Amniotic stem cell (primary cell): ENCODE data around the gene ZFAND3.

ENCODE experiments used
- DNase-seq: peaks from one replicate; lab custom pipeline; 2025; lab: John Stamatoyannopoulos, UW

Gene ZFAND3

GRCh38 chr6:37894585-37894984 is 75.1 kb downstream of the ZFAND3 start:
- DNase-seq: no peak

DNA sequence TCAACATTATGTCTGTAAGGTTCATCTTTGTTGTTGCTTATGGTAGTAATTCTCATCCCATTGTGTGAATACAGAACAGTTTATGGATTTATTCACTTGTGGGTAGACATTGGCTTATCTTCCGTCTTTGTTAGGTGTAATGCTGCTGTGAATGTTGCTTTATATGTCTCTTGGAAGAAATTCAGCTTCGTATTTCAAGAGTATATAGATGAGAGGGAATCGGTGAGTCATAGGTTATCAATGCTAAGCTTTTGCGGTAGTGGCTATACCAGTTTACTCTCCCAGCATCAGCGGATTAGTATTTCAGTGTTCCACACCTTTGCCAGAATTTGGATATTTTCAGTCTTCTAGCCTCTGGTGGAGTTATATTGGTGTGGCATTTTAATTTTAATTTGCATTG is 77.8 kb downstream of the ZFAND3 start:
- DNase-seq: no peak

- no peak for DNase-seq
Measured at GRCh38 chr6:37897818-37898515, 78.4 kb downstream of the ZFAND3 start.

- DNase-seq: no peak
Measured at GRCh38 chr6:37903351-37904340, 84.1 kb downstream of the ZFAND3 start.

DNA sequence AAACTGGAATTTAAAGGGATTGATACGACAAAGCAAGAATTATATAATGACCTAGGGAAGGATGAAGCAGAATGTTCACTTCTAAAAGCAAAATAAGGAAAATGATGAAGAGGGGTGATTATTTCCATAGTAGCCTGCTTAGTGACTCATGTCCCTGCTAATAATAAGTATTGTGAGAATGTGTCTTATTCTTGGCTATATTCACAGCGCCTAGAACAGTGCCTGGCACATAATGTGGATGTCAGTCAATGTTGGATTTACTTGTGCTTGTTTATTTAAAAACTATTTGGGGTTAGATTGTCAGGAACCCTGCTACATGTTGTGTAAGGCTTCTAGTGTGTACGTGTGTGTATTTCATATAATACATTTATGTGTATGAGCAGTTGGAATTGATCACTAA is 85.1 kb downstream of the ZFAND3 start:
- no peak for DNase-seq

- DNase-seq: no peak
Measured at GRCh38 chr6:37906121-37906520, 86.6 kb downstream of the ZFAND3 start.

DNA sequence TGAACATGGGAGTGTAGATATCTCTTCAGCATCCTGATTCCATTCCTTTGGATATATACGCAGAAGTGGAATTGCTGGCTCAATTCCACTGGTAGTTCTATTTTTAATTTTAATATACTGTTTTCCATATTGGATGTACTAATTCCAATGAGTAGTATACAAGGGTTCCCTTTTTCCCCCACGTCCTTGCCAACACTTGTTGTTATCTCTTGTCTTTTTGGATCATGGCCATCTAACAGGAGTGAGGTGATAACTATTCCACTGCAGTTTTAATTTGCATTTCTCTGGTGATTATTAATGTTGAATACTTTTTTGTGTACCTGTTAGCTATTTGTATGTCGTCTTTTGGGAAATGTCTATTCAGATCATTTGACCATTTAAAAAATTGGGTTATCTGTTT is 91.5 kb downstream of the ZFAND3 start:
- no peak for DNase-seq

DNA sequence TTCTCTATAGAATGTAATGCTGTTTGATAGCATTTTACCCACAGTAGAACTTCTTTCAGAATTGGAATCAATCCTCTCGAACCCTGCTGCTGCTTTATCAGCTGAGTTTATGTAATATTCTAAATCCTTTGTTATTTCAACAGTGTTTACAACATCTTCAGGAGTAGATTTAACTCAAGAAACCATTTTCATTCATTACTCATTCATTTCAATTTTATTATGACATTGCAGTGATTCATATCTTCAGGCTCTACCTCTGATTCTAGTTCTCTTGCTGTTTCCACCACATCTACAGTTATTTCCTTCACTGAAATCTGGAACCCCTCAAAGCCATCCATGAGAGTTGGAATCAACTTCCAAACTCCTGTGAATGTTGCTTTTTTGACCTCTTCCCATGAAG is 93.7 kb downstream of the ZFAND3 start:
- no peak for DNase-seq

GRCh38 chr6:37915463-37915862 is 95.9 kb downstream of the ZFAND3 start:
- no peak for DNase-seq

GRCh38 chr6:37916149-37916548 is 96.6 kb downstream of the ZFAND3 start:
- no peak for DNase-seq

DNA sequence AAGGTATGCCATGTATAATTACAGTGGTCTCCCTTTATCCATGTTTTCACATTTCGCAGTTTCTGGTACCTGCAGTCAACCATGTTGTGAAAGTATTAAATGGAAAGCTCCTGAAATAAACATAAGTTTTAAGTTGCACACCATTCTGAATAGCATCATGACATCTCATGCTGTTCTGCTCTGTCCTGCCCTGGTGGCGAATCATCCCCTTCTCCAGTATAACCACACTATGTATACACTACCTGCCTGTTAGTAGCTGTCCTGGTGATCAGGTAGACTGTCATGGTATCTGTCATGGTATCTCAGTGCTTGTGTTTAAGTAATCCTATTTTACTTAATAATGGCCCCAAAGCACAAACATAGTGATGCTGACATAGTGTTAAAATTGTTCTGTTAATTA is 97.1 kb downstream of the ZFAND3 start:
- DNase-seq: no peak

DNA sequence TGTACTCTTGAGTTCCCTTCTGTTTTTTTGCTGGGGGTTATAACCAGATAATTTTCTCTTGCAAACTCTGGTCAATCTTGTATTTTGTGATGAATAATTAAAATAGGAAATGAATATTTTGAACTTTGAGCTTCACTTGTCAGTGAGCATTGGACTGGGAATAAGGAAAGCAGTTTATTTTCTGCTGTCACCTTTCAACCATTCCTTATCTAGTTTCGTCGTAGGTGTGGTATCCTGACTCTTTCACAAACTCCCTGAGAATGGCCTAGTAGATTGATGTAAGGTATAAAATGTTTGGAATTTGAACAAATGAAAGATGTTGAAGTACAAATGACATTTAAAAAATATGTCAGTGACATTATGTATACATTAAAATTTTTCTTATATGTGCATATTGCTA is 98.0 kb downstream of the ZFAND3 start:
- DNase-seq: no peak

DNA sequence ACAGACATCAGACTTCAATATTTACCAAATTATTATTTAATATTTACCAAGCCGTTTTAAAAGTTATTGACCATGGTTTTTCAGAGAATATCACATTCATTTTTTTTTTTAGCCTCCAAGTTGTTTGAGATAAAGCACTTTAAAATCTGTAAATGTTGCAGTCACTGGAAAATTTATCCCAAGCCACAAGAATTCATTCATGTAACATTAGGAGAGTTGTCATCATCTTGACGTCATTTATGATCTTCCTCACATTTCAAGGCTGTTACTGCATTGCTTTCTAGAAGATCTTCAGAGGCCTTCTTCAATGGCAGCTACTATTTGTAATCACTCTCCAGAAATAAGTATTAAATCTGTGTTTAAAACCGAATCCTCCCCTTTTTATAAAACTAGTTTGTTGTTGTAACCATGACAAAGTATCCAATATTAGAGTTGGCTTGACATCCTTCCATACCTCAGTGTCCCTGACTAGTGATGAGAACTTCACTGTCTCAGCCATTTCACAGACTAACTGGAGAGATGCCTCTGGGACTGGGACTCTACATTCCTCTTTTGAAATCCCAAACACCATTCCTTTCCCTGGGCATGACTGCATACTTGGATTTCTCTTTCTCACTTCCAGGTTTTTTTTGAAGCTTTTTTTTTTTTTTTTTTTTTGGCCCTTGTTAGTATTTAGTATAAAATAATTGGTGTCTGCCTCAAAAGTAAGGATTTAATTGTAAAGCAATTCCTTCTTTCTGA is 100.1 kb downstream of the ZFAND3 start:
- DNase-seq: no peak

GRCh38 chr6:37920667-37921066 is 101.1 kb downstream of the ZFAND3 start:
- no peak for DNase-seq

DNA sequence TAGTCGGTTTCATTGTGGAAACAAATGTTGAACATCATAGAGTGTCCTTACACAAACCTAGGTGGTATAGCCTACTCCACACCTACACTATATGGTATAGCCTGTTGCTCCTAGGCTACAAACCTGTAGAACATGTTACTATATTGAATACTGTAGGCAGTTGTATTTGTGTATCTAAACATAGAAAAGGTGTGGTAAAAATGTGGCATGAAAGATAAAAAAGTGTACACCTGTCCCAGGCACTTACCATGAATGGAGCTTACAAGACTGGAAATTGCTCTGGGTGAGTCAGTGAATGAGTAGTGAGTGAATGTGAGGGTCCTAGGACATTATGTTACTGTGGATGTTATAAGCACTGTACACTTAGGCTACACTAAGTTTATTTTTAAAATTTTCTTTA is 103.0 kb downstream of the ZFAND3 start:
- no peak for DNase-seq

GRCh38 chr6:37923514-37923913 is 104.0 kb downstream of the ZFAND3 start:
- DNase-seq: no peak

DNA sequence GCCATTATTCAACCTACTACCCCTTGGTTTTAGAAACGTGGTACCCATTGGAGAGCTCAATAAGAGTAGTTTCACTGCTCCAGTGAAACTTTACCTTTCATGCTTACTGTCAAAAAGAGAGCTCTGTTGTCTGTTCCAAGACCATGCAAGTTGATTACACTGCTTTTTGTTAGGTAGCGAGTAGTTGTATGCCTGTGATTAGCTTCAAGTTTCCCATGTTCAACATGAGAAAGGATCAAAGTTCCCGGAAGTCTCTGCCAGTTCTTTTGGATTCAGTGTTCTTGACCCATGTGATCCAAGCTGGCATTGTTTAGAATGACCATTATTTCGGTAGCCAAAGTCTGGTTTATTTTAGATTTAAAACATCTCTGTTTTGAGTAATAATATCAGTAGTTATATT is 107.1 kb downstream of the ZFAND3 start:
- no peak for DNase-seq

GRCh38 chr6:37928217-37928616 is 108.7 kb downstream of the ZFAND3 start:
- DNase-seq: no peak

- no peak for DNase-seq
Measured at GRCh38 chr6:37930288-37930971, 110.9 kb downstream of the ZFAND3 start.

- no peak for DNase-seq
Measured at GRCh38 chr6:37931066-37931465, 111.5 kb downstream of the ZFAND3 start.

DNA sequence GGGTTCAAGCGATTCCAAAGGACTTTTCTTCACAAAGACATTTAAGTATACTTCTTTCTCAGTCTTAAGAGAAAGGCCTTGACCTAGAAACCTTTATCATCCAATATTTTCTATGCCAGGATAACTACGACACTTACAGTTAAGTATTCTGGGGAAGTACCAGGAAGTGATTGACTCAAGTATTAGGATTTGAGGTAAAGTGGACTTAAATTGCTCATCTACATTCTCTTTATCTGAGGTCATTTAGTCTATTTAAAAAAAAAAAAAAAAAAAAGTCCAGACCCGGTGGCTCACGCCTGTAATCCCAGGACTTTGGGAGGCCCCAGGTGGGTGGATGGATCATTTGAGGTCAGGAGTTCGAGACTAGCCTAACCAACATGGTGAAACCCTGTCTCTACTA is 114.7 kb downstream of the ZFAND3 start:
- no peak for DNase-seq

GRCh38 chr6:37936150-37936549 is 116.6 kb downstream of the ZFAND3 start:
- no peak for DNase-seq
